SK-N-MC (cell line): ENCODE measurements around the gene NCR1.

Source experiments
- EZH2 ChIP-seq: fragments of 200-600 bp; sonication (generic); IDR thresholded peaks from one replicate; pipeline ENCODE4 v1.6.1; 2017; ENCODE audit warnings: antibody characterized with exemption
- FOXP2 ChIP-seq: optimal IDR thresholded peaks from 2 replicates; pipeline ENCODE3; 2011; ENCODE audit warnings: mild to moderate bottlenecking, moderate library complexity; ENCODE audit not compliant: insufficient read depth; ENCODE audit errors: extremely low read length, control extremely low read depth
- POLR2AphosphoS5 ChIP-seq: IDR thresholded peaks from 2 replicates; pipeline ENCODE4 v1.6.1; 2012; ENCODE audit warnings: mild to moderate bottlenecking, low read depth, low read length, borderline replicate concordance

- TF ChIP-seq EZH2: no peak
- TF ChIP-seq POLR2AphosphoS5: no peak
- TF ChIP-seq FOXP2: no peak
These were observed 30.4 kb upstream of the NCR1 start for GRCh38 chr19:54875506-54875905.
